C4-2B (cell line): Measurements from ENCODE around the gene KIAA0825.
"Not testable (repeated sequence)": the region's sequence is repeated elsewhere in the genome, so short reads cannot be mapped to it uniquely, and the experiment has no call there.

ENCODE experiments used
- CTCF ChIP-seq: fragments of 450-650 bp; conservative IDR thresholded peaks from 2 replicates; pipeline ENCODE4 v1.5.1; 2017; ENCODE audit warnings: mild to moderate bottlenecking
- ZFX ChIP-seq: fragments of 450-650 bp; IDR thresholded peaks from 2 replicates; pipeline ENCODE4 v1.6.1; 2017

GRCh38 chr5:94573349-94573748, 45.1 kb downstream of the KIAA0825 start:
- not testable (repeated sequence) for TF ChIP-seq CTCF, ZFX
